Neural progenitor cell (in vitro differentiated cells): ENCODE data around the gene ZNF512B. TPM values are rescaled to one million over a fixed set of nuclear protein-coding genes. Genes with fewer than 3 reads are reported as not detected.
A peak's percentile ranks its signal among the peaks of the same experiment; 100 is the strongest.

ENCODE experiments used
- DNase-seq: peaks from one replicate; pipeline ENCODE4 v3.0.0-alpha.2; 2016; ENCODE audit warnings: low spot score
- H2AFZ ChIP-seq: fragments of 200-600 bp; sonication (generic); replicated peaks from 2 replicates; pipeline ENCODE4 v1.6.1; 2016; ENCODE audit warnings: antibody characterized with exemption
- H3F3A ChIP-seq: fragments of 200-600 bp; sonication (generic); 2 replicates; pipeline ENCODE4 v1.6.1; 2016; ENCODE audit warnings: antibody characterized with exemption, low read depth
- H3K27ac ChIP-seq: fragments of 200-600 bp; sonication (generic); 2 replicates; pipeline ENCODE4 v1.5.1; 2016; ENCODE audit warnings: mild to moderate bottlenecking
- H3K27me3 ChIP-seq: fragments of 200-600 bp; sonication (generic); 2 replicates; pipeline ENCODE4 v1.6.1; 2016; ENCODE audit warnings: mild to moderate bottlenecking, moderate library complexity
- H3K36me3 ChIP-seq: fragments of 200-600 bp; sonication (generic); 2 replicates; pipeline ENCODE4 v1.5.1; 2016
- H3K4me1 ChIP-seq: fragments of 200-600 bp; sonication (generic); 2 replicates; pipeline ENCODE4 v1.6.1; 2016; ENCODE audit warnings: mixed run types
- H3K4me2 ChIP-seq: fragments of 200-600 bp; sonication (generic); 2 replicates; pipeline ENCODE4 v1.6.1; 2016
- H3K4me3 ChIP-seq: fragments of 200-600 bp; sonication (generic); 2 replicates; pipeline ENCODE4 v1.5.1; 2016
- H3K79me2 ChIP-seq: fragments of 200-600 bp; sonication (generic); 2 replicates; pipeline ENCODE4 v1.6.1; 2016; ENCODE audit warnings: low read depth
- H3K9ac ChIP-seq: fragments of 200-600 bp; sonication (generic); 2 replicates; pipeline ENCODE4 v1.6.1; 2016
- H3K9me3 ChIP-seq: fragments of 200-600 bp; sonication (generic); 2 replicates; pipeline ENCODE4 v1.5.1; 2016; ENCODE audit warnings: low read depth
- H4K20me1 ChIP-seq: fragments of 200-600 bp; sonication (generic); 2 replicates; pipeline ENCODE4 v1.6.1; 2016; ENCODE audit warnings: low read depth
- H3K27ac Mint-ChIP-seq: 3 replicates; pipeline ENCODE4 v1.8.0; 2021; ENCODE audit warnings: mixed read lengths
- H3K27me3 Mint-ChIP-seq: 2 replicates; pipeline ENCODE4 v1.8.0; 2022; ENCODE audit warnings: low read depth, mild to moderate bottlenecking, inconsistent platforms, moderate library complexity, mixed read lengths; ENCODE audit not compliant: insufficient read depth
- H3K36me3 Mint-ChIP-seq: 3 replicates; pipeline ENCODE4 v1.8.0; 2021; ENCODE audit warnings: mixed read lengths
- H3K4me1 Mint-ChIP-seq: 3 replicates; pipeline ENCODE4 v1.8.0; 2021; ENCODE audit warnings: mixed read lengths
- H3K4me3 Mint-ChIP-seq: 3 replicates; pipeline ENCODE4 v1.8.0; 2021; ENCODE audit warnings: mild to moderate bottlenecking, moderate library complexity, mixed read lengths
- H3K9me3 Mint-ChIP-seq: 3 replicates; pipeline ENCODE4 v1.8.0; 2020; ENCODE audit warnings: mixed read lengths
- CTCF ChIP-seq: fragments of 200-600 bp; sonication (generic); IDR thresholded peaks from 2 replicates; pipeline ENCODE4 v1.5.1; 2017; ENCODE audit warnings: antibody characterized with exemption, mild to moderate bottlenecking
- EZH2 ChIP-seq: fragments of 200-600 bp; sonication (generic); IDR thresholded peaks from 2 replicates; pipeline ENCODE4 v1.6.1; 2017; ENCODE audit warnings: antibody characterized with exemption, mild to moderate bottlenecking, moderate library complexity
- EZH2phosphoT487 ChIP-seq: fragments of 200-600 bp; sonication (generic); IDR thresholded peaks from 2 replicates; pipeline ENCODE4 v1.6.1; 2017; ENCODE audit warnings: antibody characterized with exemption
- total RNA-seq: library from RNA; depleted of rRNA; stranded (reverse); fragments of >200 nt; gene quantifications from 2 replicates; pipeline ENCODE4 v1.2.3, GENCODE V29; 2015; ENCODE audit warnings: low replicate concordance

Gene ZNF512B
- total RNA-seq, 1 donor from 2014 or later: 2.9 TPM

GRCh38 chr20:63970714-63971431 lies 1.1 kb upstream of the ZNF512B start:
- H3K79me2 ChIP-seq: peaks cover 11% of the 10 kb centered on the region
- DNase-seq: no peak
- no peak overlapping the region for H3K27ac ChIP-seq
- Mint-ChIP-seq H3K27me3 (peaks cover 5% of the 10 kb centered on the region), H3K4me3 (peak overlapping the region; percentile 82), H3K4me1 (peaks cover 15% of the 10 kb centered on the region), H3K36me3 (peaks cover 3% of the 10 kb centered on the region), H3K27ac (no peak overlapping the region), H3K9me3 (no peaks in the 10 kb centered on the region)
- peaks cover 11% of the 10 kb centered on the region for H3K27me3 ChIP-seq
- no peak overlapping the region for H3K4me3 ChIP-seq
- H3K36me3 ChIP-seq: no peaks in the 10 kb centered on the region
- H3K4me1 ChIP-seq: peaks cover 10% of the 10 kb centered on the region
- H3K4me2 ChIP-seq: no peak overlapping the region
- TF ChIP-seq CTCF: no peak
- no peak for TF ChIP-seq EZH2phosphoT487
- TF ChIP-seq EZH2: no peak
- no peaks in the 10 kb centered on the region for H3K9me3 ChIP-seq
- no peak overlapping the region for H2AFZ ChIP-seq
- H3K9ac ChIP-seq: no peak overlapping the region
- H3F3A ChIP-seq: peaks cover 16% of the 10 kb centered on the region
- H4K20me1 ChIP-seq: no peaks in the 10 kb centered on the region

GRCh38 chr20:63968928-63969760 lies 586 bp downstream of the ZNF512B start:
- peaks cover 10% of the 10 kb centered on the region for H3K4me1 ChIP-seq
- H2AFZ ChIP-seq: peak overlapping the region; percentile 34
- no peak for TF ChIP-seq CTCF
- peaks cover 16% of the 10 kb centered on the region for H3F3A ChIP-seq
- H3K36me3 Mint-ChIP-seq: no peaks in the 10 kb centered on the region
- H3K27ac ChIP-seq: no peak overlapping the region
- H3K4me3 ChIP-seq: peak overlapping the region; percentile 61
- peaks cover 11% of the 10 kb centered on the region for H3K79me2 ChIP-seq
- H3K9ac ChIP-seq: peak overlapping the region; percentile 58
- no peaks in the 10 kb centered on the region for H4K20me1 ChIP-seq
- H3K27me3 Mint-ChIP-seq: peaks cover 5% of the 10 kb centered on the region
- peak; percentile 56 for DNase-seq
- peaks cover 11% of the 10 kb centered on the region for H3K27me3 ChIP-seq
- H3K9me3 Mint-ChIP-seq: no peaks in the 10 kb centered on the region
- no peaks in the 10 kb centered on the region for H3K9me3 ChIP-seq
- H3K36me3 ChIP-seq: no peaks in the 10 kb centered on the region
- peaks cover 15% of the 10 kb centered on the region for H3K4me1 Mint-ChIP-seq
- H3K4me3 Mint-ChIP-seq: peak overlapping the region; percentile 90
- H3K27ac Mint-ChIP-seq: peak overlapping the region; percentile 74
- peak overlapping the region; percentile 98 for H3K4me2 ChIP-seq

GRCh38 chr20:63968136-63968927 lies 1.4 kb downstream of the ZNF512B start:
- peak overlapping the region; percentile 33 for H3K27ac Mint-ChIP-seq
- H3K4me1 Mint-ChIP-seq: peaks cover 10% of the 10 kb centered on the region
- H3K27me3 ChIP-seq: peaks cover 11% of the 10 kb centered on the region
- no peak for TF ChIP-seq CTCF
- no peak for TF ChIP-seq EZH2
- TF ChIP-seq EZH2phosphoT487: no peak
- no peak overlapping the region for H3K9ac ChIP-seq
- DNase-seq: no peak
- no peak overlapping the region for H2AFZ ChIP-seq
- H4K20me1 ChIP-seq: no peaks in the 10 kb centered on the region
- H3K9me3 ChIP-seq: no peaks in the 10 kb centered on the region
- H3K27me3 Mint-ChIP-seq: peaks cover 5% of the 10 kb centered on the region
- peaks cover 11% of the 10 kb centered on the region for H3K79me2 ChIP-seq
- H3K27ac ChIP-seq: no peak overlapping the region
- H3K4me3 Mint-ChIP-seq: peak overlapping the region; percentile 90
- peak overlapping the region; percentile 61 for H3K4me3 ChIP-seq
- H3F3A ChIP-seq: peaks cover 12% of the 10 kb centered on the region
- peaks cover 10% of the 10 kb centered on the region for H3K4me1 ChIP-seq
- H3K36me3 Mint-ChIP-seq: no peaks in the 10 kb centered on the region
- H3K4me2 ChIP-seq: peak overlapping the region; percentile 98
- H3K9me3 Mint-ChIP-seq: no peaks in the 10 kb centered on the region
- no peaks in the 10 kb centered on the region for H3K36me3 ChIP-seq
